IMR-90 (cell line): ENCODE measurements around the gene ZNF582.

Source experiments
- CTCF ChIP-seq: conservative IDR thresholded peaks from 2 replicates; pipeline ENCODE4 v1.5.1; 2012; ENCODE audit warnings: mild to moderate bottlenecking, low read depth, low read length, improper control_type of control experiment
- POLR2A ChIP-seq: IDR thresholded peaks from 2 replicates; pipeline ENCODE4 v1.6.1; 2012; ENCODE audit warnings: mild to moderate bottlenecking, low read depth, low read length
- SMC3 ChIP-seq: fragments of 150-350 bp; IDR thresholded peaks from 2 replicates; pipeline ENCODE4 v1.6.1; 2016; ENCODE audit warnings: low read depth, mild to moderate bottlenecking, antibody characterized with exemption, low read length, moderate library complexity

GRCh38 chr19:56400485-56400884, 7.2 kb upstream of the ZNF582 start:
- TF ChIP-seq SMC3 (no peak), CTCF (no peak), POLR2A (no peak)
